ENCODE measurements around the gene UBE2QL1. TPM values are rescaled to one million over a fixed set of nuclear protein-coding genes. Genes with fewer than 3 reads are reported as not detected.
"Not testable (repeated sequence)": the region's sequence is repeated elsewhere in the genome, so short reads cannot be mapped to it uniquely, and the experiment has no call there.

Gene UBE2QL1
- total and polyA plus RNA-seq, 5 donors = 5.5 to 16.7 (median 13.5) TPM

DNA sequence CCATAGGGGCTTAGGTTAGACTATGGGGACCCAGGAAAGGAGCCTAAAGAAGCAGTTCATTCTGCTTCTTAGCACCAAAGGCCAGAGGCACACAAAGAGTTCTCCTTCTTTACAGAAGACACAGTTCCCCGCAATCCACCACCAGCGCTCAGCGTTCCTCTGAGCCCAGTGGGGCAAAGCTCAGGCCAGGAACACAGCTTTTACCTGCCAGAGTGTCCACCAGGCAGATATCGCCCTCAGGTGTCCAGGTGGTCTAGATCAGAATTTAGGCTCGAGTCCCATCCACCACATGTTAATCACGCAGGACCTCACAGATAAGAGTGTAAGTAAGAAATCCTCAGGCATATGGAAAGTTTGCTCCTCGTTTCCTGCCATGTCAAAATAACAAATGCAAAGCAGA lies 53.0 kb downstream of the UBE2QL1 start:
- no peaks in the 10 kb centered on the region for H3K27me3 ChIP-seq (ENCODE audit: control insufficient read depth, insufficient read depth)
- intact Hi-C loops (cut with DNase I) = no loop called here
- 71% methylated on average over 7 of the region's 7 CpGs for WGBS
- no peaks in the 10 kb centered on the region for H3K4me1 ChIP-seq (ENCODE audit: control insufficient read depth, insufficient read depth, low read length)
- H3K27ac ChIP-seq (ENCODE audit: low read length) = no peak overlapping the region
- DNase-seq (no peak), ATAC-seq (no peak)
- H3K9me3 ChIP-seq (ENCODE audit: control insufficient read depth, low read length) = peaks cover 2% of the 10 kb centered on the region
- no peak overlapping the region for H3K4me3 ChIP-seq (ENCODE audit: low read length)

DNA sequence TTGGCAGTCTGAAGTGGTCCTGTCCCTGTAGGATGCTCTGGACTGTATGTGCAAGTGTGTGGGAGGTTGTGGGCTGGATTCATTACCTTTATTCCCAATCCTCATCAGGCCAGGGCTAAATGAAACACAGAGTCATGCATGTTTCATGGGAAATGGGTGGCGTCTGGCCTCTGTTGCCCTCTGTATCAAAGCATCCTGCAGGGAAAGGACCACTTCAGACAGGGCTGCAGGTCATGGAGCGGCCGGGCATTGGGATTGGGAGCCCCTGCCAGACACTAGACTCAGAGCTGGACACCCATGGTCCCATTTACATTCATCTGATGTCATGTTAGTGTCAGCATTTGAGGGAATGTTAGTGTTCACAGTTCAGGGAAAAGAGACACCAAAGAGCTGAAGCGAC lies 53.8 kb downstream of the UBE2QL1 start:
- H3K4me1 ChIP-seq (ENCODE audit: control insufficient read depth, insufficient read depth, low read length) = no peaks in the 10 kb centered on the region
- 83% methylated on average over 4 of the region's 4 CpGs for WGBS
- no peak for DNase-seq

DNA sequence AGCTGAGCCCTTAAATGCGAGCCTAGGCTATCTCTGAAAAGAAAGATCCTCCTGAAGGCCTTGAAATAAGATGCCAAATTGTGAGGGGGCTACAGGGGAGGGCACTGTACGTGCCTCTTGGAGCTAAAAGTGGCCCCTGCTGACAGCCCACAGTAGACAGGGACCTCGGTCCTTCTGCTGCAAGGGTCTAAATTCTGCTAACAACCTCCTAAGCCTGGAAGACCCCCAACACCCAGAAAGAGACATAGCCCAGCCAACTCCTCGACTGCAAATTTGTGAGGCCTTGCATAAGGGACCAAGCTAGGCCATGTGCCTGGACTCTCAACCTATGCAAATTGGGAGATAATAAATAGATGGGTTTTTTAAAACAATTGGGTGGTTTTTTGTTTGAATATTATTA lies 54.7 kb downstream of the UBE2QL1 start:
- ATAC-seq (no peak), DNase-seq (no peak)
- WGBS = 67% methylated on average over 4 of the region's 4 CpGs
- Histone ChIP-seq H3K4me3 (ENCODE audit: low read length) (no peak overlapping the region), H3K27me3 (ENCODE audit: control insufficient read depth, insufficient read depth) (no peaks in the 10 kb centered on the region), H3K9me3 (ENCODE audit: control insufficient read depth, low read length) (peaks cover 2% of the 10 kb centered on the region), H3K27ac (ENCODE audit: low read length) (no peak overlapping the region), H3K4me1 (ENCODE audit: control insufficient read depth, insufficient read depth, low read length) (no peaks in the 10 kb centered on the region)
- intact Hi-C loops (cut with DNase I) = no loop called here

More for the DNA sequence above, 53.8 kb downstream of the UBE2QL1 start:
- intact Hi-C loops (cut with DNase I) = no loop called here
- Histone ChIP-seq H3K27ac (ENCODE audit: low read length) (no peak overlapping the region), H3K4me3 (ENCODE audit: low read length) (no peak overlapping the region), H3K9me3 (ENCODE audit: control insufficient read depth, low read length) (peaks cover 2% of the 10 kb centered on the region), H3K27me3 (ENCODE audit: control insufficient read depth, insufficient read depth) (no peaks in the 10 kb centered on the region)
- ATAC-seq = no peak

DNA sequence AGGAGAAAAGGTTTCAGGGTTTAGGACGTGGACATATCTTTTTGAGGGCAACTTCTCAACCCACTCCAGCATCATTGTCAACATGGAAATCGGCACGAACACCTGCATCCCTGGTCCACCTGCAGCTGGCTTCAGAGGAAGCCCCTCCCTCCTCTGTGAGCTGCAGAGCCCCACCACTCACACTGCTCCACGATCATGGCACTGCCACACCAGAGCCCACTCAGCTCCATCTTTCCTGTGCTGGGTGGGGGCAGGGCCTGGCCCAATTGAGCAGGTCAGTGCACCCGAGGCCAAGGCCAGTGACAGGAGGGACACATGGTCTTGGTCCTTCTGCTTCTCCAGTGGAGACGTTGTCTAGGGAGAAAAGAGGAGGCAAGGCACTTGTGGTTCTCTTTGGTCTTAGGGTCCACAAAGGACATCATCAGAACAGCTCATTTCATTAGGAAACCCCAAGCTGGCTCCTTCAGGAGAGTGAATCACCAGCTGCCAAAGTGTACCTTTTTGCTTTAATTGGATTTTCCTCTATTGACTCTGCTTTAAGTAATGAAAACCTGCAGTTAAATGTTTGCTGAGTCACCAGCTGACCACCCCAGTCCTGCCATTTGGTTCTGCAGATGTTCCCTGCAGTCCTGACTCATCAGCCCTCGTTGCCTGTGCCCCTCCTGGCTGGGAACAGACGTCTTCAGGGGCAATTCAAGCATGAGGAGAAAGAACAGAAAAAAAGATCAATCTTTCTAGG lies 56.2 kb downstream of the UBE2QL1 start:
- intact Hi-C loops (cut with DNase I) = no loop called here
- H3K4me1 ChIP-seq (ENCODE audit: control insufficient read depth, insufficient read depth, low read length) = no peaks in the 10 kb centered on the region
- ATAC-seq (peak in 1 of 2 donors; percentile 14), DNase-seq (no peak)
- H3K27me3 ChIP-seq (ENCODE audit: control insufficient read depth, insufficient read depth) = no peaks in the 10 kb centered on the region
- 67% methylated on average over 8 of the region's 8 CpGs for WGBS
- H3K9me3 ChIP-seq (ENCODE audit: control insufficient read depth, low read length) = peaks cover 2% of the 10 kb centered on the region
- H3K27ac ChIP-seq (ENCODE audit: low read length) = no peak overlapping the region
- H3K4me3 ChIP-seq (ENCODE audit: low read length) = no peak overlapping the region

DNA sequence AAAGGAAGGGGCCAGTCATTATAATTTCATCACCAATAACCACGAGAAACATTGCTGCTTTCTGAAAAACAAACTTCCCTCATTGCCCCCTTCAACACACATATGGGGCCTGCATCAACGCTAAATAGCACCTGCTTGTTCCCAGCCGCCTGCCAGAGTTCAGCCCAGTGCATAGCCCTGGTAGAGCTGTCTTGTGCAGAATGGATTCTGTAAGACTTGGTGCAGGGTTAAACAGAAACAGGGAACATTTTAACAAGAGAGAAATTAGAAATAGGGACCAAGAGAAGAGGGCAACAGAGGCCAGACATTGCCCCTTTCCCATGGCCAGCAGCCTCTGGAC lies 56.7 kb downstream of the UBE2QL1 start:
- ATAC-seq (no peak), DNase-seq (no peak)
- Histone ChIP-seq H3K4me3 (ENCODE audit: low read length) (no peak overlapping the region), H3K9me3 (ENCODE audit: control insufficient read depth, low read length) (peaks cover 2% of the 10 kb centered on the region), H3K27ac (ENCODE audit: low read length) (no peak overlapping the region), H3K4me1 (ENCODE audit: control insufficient read depth, insufficient read depth, low read length) (no peaks in the 10 kb centered on the region), H3K27me3 (ENCODE audit: control insufficient read depth, insufficient read depth) (no peaks in the 10 kb centered on the region)
- 68% methylated on average over 3 of the region's 3 CpGs for WGBS
- intact Hi-C loops (cut with DNase I) = no loop called here

DNA sequence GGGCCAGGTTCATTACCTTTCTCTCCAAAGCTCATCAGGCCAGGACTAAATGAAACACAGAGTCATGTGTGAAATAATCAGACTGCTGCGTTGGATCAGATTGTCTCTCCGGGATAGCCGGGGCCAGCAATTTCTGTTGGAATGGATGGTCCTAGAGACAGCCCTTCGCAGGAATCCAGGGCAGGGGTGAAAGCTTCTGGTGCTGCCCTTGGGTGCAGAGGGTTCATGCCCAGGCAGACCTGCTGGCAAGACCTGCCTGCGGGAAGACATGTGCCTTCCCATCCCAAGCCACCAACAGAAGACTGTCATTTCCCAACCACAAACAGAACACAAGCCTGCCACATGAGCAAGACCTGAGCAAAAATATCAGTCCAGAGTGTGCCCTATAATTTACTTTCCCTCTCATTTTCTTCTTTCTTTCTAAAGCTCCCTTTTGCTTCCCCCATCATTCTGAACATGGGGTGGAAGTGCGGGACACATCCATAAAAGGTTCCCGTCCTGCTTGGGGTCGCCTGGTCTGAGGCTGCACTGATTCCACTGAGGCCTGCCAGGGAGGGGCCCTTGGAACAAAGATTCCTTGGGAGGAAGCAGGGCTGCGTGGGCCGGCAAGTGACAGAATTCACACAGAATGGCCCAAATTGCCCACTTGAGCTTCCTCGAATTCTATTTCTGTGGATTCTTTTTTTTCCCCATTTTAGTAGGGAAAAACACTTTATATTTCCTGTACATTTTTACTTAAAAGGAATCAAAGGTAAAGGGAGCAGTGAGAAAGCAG lies 57.3 kb downstream of the UBE2QL1 start:
- no peak overlapping the region for H3K4me3 ChIP-seq (ENCODE audit: low read length)
- H3K4me1 ChIP-seq (ENCODE audit: control insufficient read depth, insufficient read depth, low read length) = no peaks in the 10 kb centered on the region
- DNase-seq (no peak), ATAC-seq (no peak)
- H3K27ac ChIP-seq (ENCODE audit: low read length) = no peak overlapping the region
- intact Hi-C loops (cut with DNase I) = no loop called here
- H3K27me3 ChIP-seq (ENCODE audit: control insufficient read depth, insufficient read depth) = no peaks in the 10 kb centered on the region
- H3K9me3 ChIP-seq (ENCODE audit: control insufficient read depth, low read length) = peaks cover 2% of the 10 kb centered on the region
- WGBS = 81% methylated on average over 11 of the region's 11 CpGs

DNA sequence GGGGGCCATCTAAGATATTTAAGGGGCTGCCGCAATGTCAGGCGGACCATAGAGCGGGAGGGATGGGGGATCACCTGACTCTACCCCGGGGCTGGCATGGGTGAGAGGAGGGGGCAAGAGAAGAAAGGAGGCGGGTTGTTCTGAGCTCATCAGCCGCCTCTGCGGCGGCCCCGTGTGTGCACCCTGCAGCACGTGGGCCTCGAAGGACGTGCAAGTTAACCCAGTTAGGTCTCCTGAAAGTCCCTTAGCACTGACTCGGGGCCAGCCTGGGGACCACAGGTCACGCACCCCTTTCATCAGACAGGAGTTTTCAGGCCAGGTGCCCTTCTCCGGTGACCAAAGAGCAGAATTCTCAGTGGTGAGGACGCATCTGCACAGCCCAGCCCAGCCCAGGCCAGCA lies 58.0 kb downstream of the UBE2QL1 start:
- intact Hi-C loops (cut with DNase I) = no loop called here
- 86% methylated on average over 16 of the region's 16 CpGs for WGBS
- peaks cover 2% of the 10 kb centered on the region for H3K9me3 ChIP-seq (ENCODE audit: control insufficient read depth, low read length)

DNA sequence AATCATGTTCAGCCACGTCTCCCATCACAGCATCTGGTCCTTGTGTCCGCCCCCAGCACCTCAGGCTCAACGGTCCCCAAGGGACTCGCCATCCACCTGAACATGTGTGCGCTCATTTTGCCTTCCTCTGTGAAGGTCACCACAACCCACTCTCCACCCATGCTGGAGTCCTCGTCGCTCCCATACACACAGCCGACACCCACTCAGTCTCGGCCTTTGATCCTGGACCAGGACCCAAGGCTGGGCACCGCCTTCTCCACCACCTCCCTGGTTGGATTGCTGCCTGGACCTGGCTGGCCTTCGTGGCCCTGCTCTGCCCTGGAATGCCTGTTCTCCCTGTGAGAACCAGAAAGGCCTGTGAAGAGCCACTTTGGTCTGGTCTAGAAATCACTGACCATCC lies 60.3 kb downstream of the UBE2QL1 start:
- H3K27me3 ChIP-seq (ENCODE audit: control insufficient read depth, insufficient read depth) = no peaks in the 10 kb centered on the region
- H3K9me3 ChIP-seq (ENCODE audit: control insufficient read depth, low read length) = no peaks in the 10 kb centered on the region
- no peaks in the 10 kb centered on the region for H3K4me1 ChIP-seq (ENCODE audit: control insufficient read depth, insufficient read depth, low read length)
- ATAC-seq (peak; percentile 16 to 29), DNase-seq (no peak)
- 81% methylated on average over 11 of the region's 11 CpGs for WGBS
- no peak overlapping the region for H3K4me3 ChIP-seq (ENCODE audit: low read length)
- H3K27ac ChIP-seq (ENCODE audit: low read length) = no peak overlapping the region
- intact Hi-C loops (cut with DNase I) = no loop called here

More for the DNA sequence above, 58.0 kb downstream of the UBE2QL1 start:
- Histone ChIP-seq H3K27ac (ENCODE audit: low read length) (no peak overlapping the region), H3K27me3 (ENCODE audit: control insufficient read depth, insufficient read depth) (no peaks in the 10 kb centered on the region), H3K4me3 (ENCODE audit: low read length) (no peak overlapping the region), H3K4me1 (ENCODE audit: control insufficient read depth, insufficient read depth, low read length) (no peaks in the 10 kb centered on the region)
- DNase-seq (no peak), ATAC-seq (no peak)

DNA sequence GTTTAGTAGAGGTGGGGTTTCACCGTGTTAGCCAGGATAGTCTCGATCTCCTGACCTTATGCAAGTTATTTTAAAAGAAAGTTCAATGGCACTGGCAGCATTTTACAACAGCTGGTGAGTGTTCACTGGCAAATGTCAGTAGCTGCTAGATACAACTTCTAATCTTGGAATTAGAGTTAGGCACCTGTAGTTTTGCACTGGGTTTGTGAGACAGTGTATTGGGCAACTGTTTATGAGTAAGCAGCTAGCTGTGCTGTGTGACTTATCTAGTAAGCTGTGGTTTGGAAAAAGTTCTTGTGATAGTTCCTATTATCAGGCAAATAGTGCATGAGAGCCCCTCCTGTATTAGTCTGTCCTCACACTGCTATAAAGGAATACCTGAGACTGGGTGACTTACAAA lies 61.5 kb downstream of the UBE2QL1 start:
- 53% methylated on average over 2 of the region's 2 CpGs for WGBS
- no peaks in the 10 kb centered on the region for H3K9me3 ChIP-seq (ENCODE audit: control insufficient read depth, low read length)
- no peak overlapping the region for H3K27ac ChIP-seq (ENCODE audit: low read length)
- DNase-seq (no peak), ATAC-seq (no peak)
- no peaks in the 10 kb centered on the region for H3K27me3 ChIP-seq (ENCODE audit: control insufficient read depth, insufficient read depth)
- no peak overlapping the region for H3K4me3 ChIP-seq (ENCODE audit: low read length)
- intact Hi-C loops (cut with DNase I) = no loop called here
- no peaks in the 10 kb centered on the region for H3K4me1 ChIP-seq (ENCODE audit: control insufficient read depth, insufficient read depth, low read length)

DNA sequence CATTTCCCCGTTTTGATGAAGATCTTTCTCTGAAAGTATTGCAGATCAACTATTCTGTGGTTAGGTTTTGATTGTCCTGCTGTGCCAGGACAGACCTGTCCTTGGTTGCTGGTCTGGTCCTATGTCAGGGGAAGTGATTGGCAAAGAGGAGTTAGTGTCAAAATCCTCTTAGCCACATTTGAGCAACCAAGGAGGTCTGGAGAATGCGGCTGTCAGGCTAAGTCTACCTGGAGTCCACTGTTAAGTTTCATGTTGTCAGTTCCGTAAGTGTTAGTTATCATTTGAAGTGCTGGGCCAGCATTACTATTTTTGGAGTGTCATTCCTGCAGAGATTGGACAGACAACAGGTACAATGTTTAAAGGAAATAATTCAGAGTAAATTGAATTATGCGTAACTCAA lies 62.3 kb downstream of the UBE2QL1 start:
- no peaks in the 10 kb centered on the region for H3K4me1 ChIP-seq (ENCODE audit: control insufficient read depth, insufficient read depth, low read length)

DNA sequence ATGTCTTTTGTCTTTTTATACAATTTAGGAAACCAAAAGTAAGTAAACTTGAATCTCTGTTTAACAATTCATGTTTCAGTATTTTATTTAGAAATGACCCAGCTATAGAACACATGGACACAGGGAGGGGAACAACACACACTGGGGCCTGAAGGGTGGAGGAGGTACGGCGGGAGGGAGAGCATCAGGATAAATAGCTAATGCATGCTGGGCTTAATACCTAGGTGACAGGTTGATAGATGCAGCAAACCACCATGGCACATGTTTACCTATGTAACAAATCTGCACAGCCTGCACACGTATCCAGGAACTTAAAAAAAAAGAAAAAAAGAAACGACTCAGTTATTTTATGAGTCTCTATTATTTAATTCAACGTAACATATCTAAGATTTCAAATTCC lies 67.2 kb downstream of the UBE2QL1 start:
- H3K27me3 ChIP-seq (ENCODE audit: control insufficient read depth, insufficient read depth); H3K9me3 ChIP-seq (ENCODE audit: control insufficient read depth, low read length); ATAC-seq; intact Hi-C loops (cut with DNase I); DNase-seq; H3K4me1 ChIP-seq (ENCODE audit: control insufficient read depth, insufficient read depth, low read length); H3K4me3 ChIP-seq (ENCODE audit: low read length); H3K27ac ChIP-seq (ENCODE audit: low read length): not testable (repeated sequence)
- WGBS = 81% methylated on average over 5 of the region's 5 CpGs

More for the DNA sequence above, 62.3 kb downstream of the UBE2QL1 start:
- Histone ChIP-seq H3K27me3 (ENCODE audit: control insufficient read depth, insufficient read depth) (no peaks in the 10 kb centered on the region), H3K9me3 (ENCODE audit: control insufficient read depth, low read length) (no peaks in the 10 kb centered on the region), H3K27ac (ENCODE audit: low read length) (no peak overlapping the region), H3K4me3 (ENCODE audit: low read length) (no peak overlapping the region)
- no peak for DNase-seq
- intact Hi-C loops (cut with DNase I) = no loop called here
- WGBS = 86% methylated on average over 4 of the region's 4 CpGs
- ATAC-seq = no peak

All from right cardiac atrium (tissue), 5 donors.